Measurements from ENCODE around the gene IFNAR2. TPM values are rescaled to one million over a fixed set of nuclear protein-coding genes. Genes with fewer than 3 reads are reported as not detected.
"Not testable (repeated sequence)": the region's sequence is repeated elsewhere in the genome, so short reads cannot be mapped to it uniquely, and the experiment has no call there.

IFNAR2 gene
- total RNA-seq, 1 donor from 2014 or later = 20.3 TPM

DNA sequence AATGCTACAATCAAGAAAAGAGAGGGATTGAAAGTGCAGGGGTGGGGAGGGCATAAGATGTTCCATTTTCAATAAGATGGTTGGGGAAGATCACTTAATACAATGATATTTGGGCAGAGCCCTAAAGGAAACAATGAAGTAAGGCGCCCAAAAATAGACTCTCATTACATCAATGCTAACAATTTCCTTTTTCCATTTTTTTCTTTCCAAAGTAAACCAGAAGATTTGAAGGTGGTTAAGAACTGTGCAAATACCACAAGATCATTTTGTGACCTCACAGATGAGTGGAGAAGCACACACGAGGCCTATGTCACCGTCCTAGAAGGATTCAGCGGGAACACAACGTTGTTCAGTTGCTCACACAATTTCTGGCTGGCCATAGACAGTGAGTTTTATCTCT lies 16.8 kb downstream of the IFNAR2 start:
- no peak for TF ChIP-seq CTCF (IDR thresholded peaks at IDR 0.05; ENCODE audit: unreplicated experiment)
- Mint-ChIP-seq H3K9me3 (no peaks in the 10 kb centered on the region), H3K4me3 (no peak overlapping the region), H3K27me3 (ENCODE audit: low read depth) (no peaks in the 10 kb centered on the region), H3K4me1 (peaks cover 2% of the 10 kb centered on the region), H3K27ac (no peak overlapping the region), H3K36me3 (peaks cover 56% of the 10 kb centered on the region)
- no peak for DNase-seq (ENCODE audit: low spot score in 2 of 2, unreplicated experiment in 2 of 2)

- peaks cover 55% of the 10 kb centered on the region for H3K36me3 Mint-ChIP-seq
- H3K9me3 Mint-ChIP-seq = no peaks in the 10 kb centered on the region
- no peak for TF ChIP-seq CTCF (IDR thresholded peaks at IDR 0.05; ENCODE audit: unreplicated experiment)
- H3K4me1 Mint-ChIP-seq = peaks cover 2% of the 10 kb centered on the region
- H3K27me3 Mint-ChIP-seq (ENCODE audit: low read depth) = no peaks in the 10 kb centered on the region
- no peak overlapping the region for H3K4me3 Mint-ChIP-seq
- DNase-seq (ENCODE audit: low spot score in 2 of 2, unreplicated experiment in 2 of 2) = no peak
- no peak overlapping the region for H3K27ac Mint-ChIP-seq
Observed at GRCh38 chr21:33246963-33247362, 17.2 kb downstream of the IFNAR2 start.

- Mint-ChIP-seq H3K4me1 (peaks cover 2% of the 10 kb centered on the region), H3K9me3 (no peaks in the 10 kb centered on the region), H3K36me3 (peaks cover 58% of the 10 kb centered on the region)
Observed at GRCh38 chr21:33247599-33247998, 17.9 kb downstream of the IFNAR2 start.

GRCh38 chr21:33249331-33250002 lies 19.7 kb downstream of the IFNAR2 start:
- Mint-ChIP-seq H3K4me1 (no peaks in the 10 kb centered on the region), H3K9me3 (no peaks in the 10 kb centered on the region), H3K27ac (no peak overlapping the region), H3K27me3 (ENCODE audit: low read depth) (no peaks in the 10 kb centered on the region), H3K4me3 (no peak overlapping the region), H3K36me3 (peaks cover 61% of the 10 kb centered on the region)
- no peak for TF ChIP-seq CTCF (IDR thresholded peaks at IDR 0.05; ENCODE audit: unreplicated experiment)
- no peak for DNase-seq (ENCODE audit: low spot score in 2 of 2, unreplicated experiment in 2 of 2)

More at GRCh38 chr21:33247599-33247998, 17.9 kb downstream of the IFNAR2 start:
- no peak for DNase-seq (ENCODE audit: low spot score in 2 of 2, unreplicated experiment in 2 of 2)
- no peak for TF ChIP-seq CTCF (IDR thresholded peaks at IDR 0.05; ENCODE audit: unreplicated experiment)
- H3K27ac Mint-ChIP-seq = no peak overlapping the region
- no peaks in the 10 kb centered on the region for H3K27me3 Mint-ChIP-seq (ENCODE audit: low read depth)
- no peak overlapping the region for H3K4me3 Mint-ChIP-seq

DNA sequence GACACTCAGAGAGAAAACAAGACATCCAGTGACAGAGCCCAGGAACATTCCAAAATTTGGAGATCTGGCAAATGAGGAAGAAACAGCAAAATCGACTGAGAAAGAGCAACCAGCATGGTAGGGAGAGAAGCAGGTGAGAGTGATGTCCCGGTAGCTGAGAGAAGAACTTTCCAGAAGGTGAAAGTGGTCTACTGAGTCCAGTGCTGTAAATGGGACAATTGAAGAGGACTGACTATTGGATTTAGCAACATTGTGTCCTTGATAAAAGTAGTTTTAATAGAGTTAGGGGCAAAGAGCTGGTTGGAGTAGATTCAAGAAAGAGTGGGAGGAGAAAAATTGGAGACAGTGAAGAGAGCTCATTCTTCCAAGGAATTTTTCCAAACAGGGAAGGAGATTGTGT lies 21.4 kb downstream of the IFNAR2 start:
- peaks cover 65% of the 10 kb centered on the region for H3K36me3 Mint-ChIP-seq

GRCh38 chr21:33253382-33253781 lies 23.6 kb downstream of the IFNAR2 start:
- H3K9me3 Mint-ChIP-seq; H3K4me3 Mint-ChIP-seq; H3K27me3 Mint-ChIP-seq (ENCODE audit: low read depth); H3K4me1 Mint-ChIP-seq; H3K27ac Mint-ChIP-seq; DNase-seq (ENCODE audit: low spot score in 2 of 2, unreplicated experiment in 2 of 2): not testable (repeated sequence)
- H3K36me3 Mint-ChIP-seq = peaks cover 68% of the 10 kb centered on the region

More for the DNA sequence above, 21.4 kb downstream of the IFNAR2 start:
- no peak for TF ChIP-seq CTCF (IDR thresholded peaks at IDR 0.05; ENCODE audit: unreplicated experiment)
- Mint-ChIP-seq H3K27me3 (ENCODE audit: low read depth) (no peaks in the 10 kb centered on the region), H3K9me3 (no peaks in the 10 kb centered on the region), H3K4me3 (no peak overlapping the region), H3K4me1 (no peaks in the 10 kb centered on the region), H3K27ac (no peak overlapping the region)
- DNase-seq (ENCODE audit: low spot score in 2 of 2, unreplicated experiment in 2 of 2) = no peak

Data from mesothelial cell of epicardium (in vitro differentiated cells).